Hepatocyte (in vitro differentiated cells): ENCODE measurements around the gene TARM1. TPM values are rescaled to one million over a fixed set of nuclear protein-coding genes. Genes with fewer than 3 reads are reported as not detected.

Source experiments
- DNase-seq: peaks from one replicate; pipeline ENCODE4 v3.0.0-alpha.2; 2016; ENCODE audit warnings: low spot score
- H2AFZ ChIP-seq: fragments of 200-600 bp; sonication (generic); 2 replicates; pipeline ENCODE4 v1.6.0; 2016; ENCODE audit warnings: antibody characterized with exemption, mild to moderate bottlenecking
- H3K27ac ChIP-seq: fragments of 200-600 bp; sonication (generic); 2 replicates; pipeline ENCODE4 v1.5.1; 2016; ENCODE audit warnings: mild to moderate bottlenecking
- H3K27me3 ChIP-seq: fragments of 200-600 bp; sonication (generic); 2 replicates; pipeline ENCODE4 v1.6.1; 2016
- H3K36me3 ChIP-seq: fragments of 200-600 bp; sonication (generic); replicated peaks from 2 replicates; pipeline ENCODE4 v1.5.1; 2016; ENCODE audit warnings: low read depth; ENCODE audit not compliant: insufficient read depth
- H3K4me1 ChIP-seq: fragments of 200-600 bp; sonication (generic); 2 replicates; pipeline ENCODE4 v1.5.1; 2016; ENCODE audit warnings: mild to moderate bottlenecking, moderate library complexity; ENCODE audit not compliant: insufficient read depth
- H3K4me2 ChIP-seq: fragments of 200-600 bp; sonication (generic); 2 replicates; pipeline ENCODE4 v1.6.0; 2016
- H3K4me3 ChIP-seq: fragments of 200-600 bp; sonication (generic); 2 replicates; pipeline ENCODE4 v1.5.1; 2016; ENCODE audit warnings: mild to moderate bottlenecking
- H3K79me2 ChIP-seq: fragments of 200-600 bp; sonication (generic); 2 replicates; pipeline ENCODE4 v1.6.0; 2017; ENCODE audit warnings: mild to moderate bottlenecking
- H3K9me2 ChIP-seq: fragments of 200-600 bp; sonication (generic); replicated peaks from 2 replicates; pipeline ENCODE4 v1.6.0; 2017; ENCODE audit warnings: mild to moderate bottlenecking; ENCODE audit not compliant: insufficient read depth
- H3K9me3 ChIP-seq: fragments of 200-600 bp; sonication (generic); 2 replicates; pipeline ENCODE4 v1.5.1; 2016; ENCODE audit warnings: low read depth, mild to moderate bottlenecking
- H4K20me1 ChIP-seq: fragments of 200-600 bp; sonication (generic); 2 replicates; pipeline ENCODE4 v1.6.0; 2016; ENCODE audit warnings: mild to moderate bottlenecking; ENCODE audit not compliant: insufficient read depth, poor library complexity, severe bottlenecking
- CTCF ChIP-seq: fragments of 200-600 bp; sonication (generic); IDR thresholded peaks from 2 replicates; pipeline ENCODE4 v1.5.1; 2016; ENCODE audit warnings: antibody characterized with exemption, mild to moderate bottlenecking; ENCODE audit not compliant: poor library complexity
- EZH2 ChIP-seq: fragments of 200-600 bp; sonication (generic); IDR thresholded peaks from 2 replicates; pipeline ENCODE4 v1.6.1; 2016; ENCODE audit warnings: antibody characterized with exemption, mild to moderate bottlenecking, borderline replicate concordance
- EZH2phosphoT487 ChIP-seq: fragments of 200-600 bp; sonication (generic); IDR thresholded peaks from one replicate; pipeline ENCODE4 v1.6.1; 2018; ENCODE audit warnings: antibody characterized with exemption, mild to moderate bottlenecking, low read depth, moderate library complexity; ENCODE audit not compliant: unreplicated experiment, severe bottlenecking
- WGBS: methylation state at CpG from one replicate; pipeline ENCODE4 v1.1.6; 2016; ENCODE audit warnings: low lambda C conversion rate; ENCODE audit errors: missing lambda C conversion rate; 5-methylcytosine and 5-hydroxymethylcytosine counted together
- polyA plus RNA-seq: library from polyadenylated mRNA; unstranded; fragments of >200 nt; fragmentation: Nextera tagmentation; extraction: Ambion mirVana; gene quantifications from 2 replicates; pipeline ENCODE4 v1.2.1, GENCODE V29; 2016
- total RNA-seq: library from RNA; depleted of rRNA; stranded (reverse); fragments of >200 nt; gene quantifications from 2 replicates; pipeline ENCODE4 v1.2.3, GENCODE V29; 2014

TARM1 gene
- total and polyA plus RNA-seq, 2 experiments from 2014 or later: not detected

- 51% methylated on average over 13 of the region's 13 CpGs for WGBS
- DNase-seq: no peak
- TF ChIP-seq EZH2phosphoT487: no peak
- no peak for TF ChIP-seq EZH2
- TF ChIP-seq CTCF: peak; percentile 42
- Histone ChIP-seq H3K27me3 (no peaks in the 10 kb centered on the region), H3K4me3 (no peak overlapping the region), H3K4me1 (no peaks in the 10 kb centered on the region), H3K27ac (no peak overlapping the region), H3K4me2 (no peak overlapping the region), H3K36me3 (no peaks in the 10 kb centered on the region), H2AFZ (no peak overlapping the region), H3K9me3 (no peaks in the 10 kb centered on the region), H3K79me2 (no peaks in the 10 kb centered on the region), H4K20me1 (no peaks in the 10 kb centered on the region), H3K9me2 (no peaks in the 10 kb centered on the region)
Observed at GRCh38 chr19:54030895-54031586, 50.1 kb downstream of the TARM1 start.

DNA sequence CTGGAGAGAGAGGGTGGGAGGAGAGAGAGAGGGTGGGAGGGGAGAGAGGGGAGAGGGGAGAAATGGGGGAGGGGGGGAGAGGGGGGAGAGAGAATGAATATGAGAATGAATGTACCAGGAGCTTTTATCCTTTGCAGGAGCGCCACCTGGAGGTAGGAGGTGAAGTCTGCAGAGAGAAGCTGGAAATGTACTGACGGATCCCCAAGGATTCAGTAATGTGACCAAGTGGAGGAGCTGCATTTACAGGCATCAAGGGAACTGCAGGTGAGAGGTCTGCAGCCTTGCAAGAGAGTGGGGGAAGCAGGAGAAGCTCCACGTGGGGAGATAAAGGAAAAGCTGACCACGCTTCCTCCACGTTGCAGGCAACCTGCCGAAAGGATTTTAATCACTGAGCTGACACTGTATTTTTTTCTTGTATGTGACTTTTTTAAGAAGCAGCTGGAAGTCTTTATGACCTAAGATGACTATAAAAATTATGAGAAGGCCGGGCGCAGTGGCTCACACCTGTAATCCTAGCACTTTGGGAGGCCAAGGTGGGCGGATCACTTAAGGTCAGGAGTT, 51.2 kb downstream of the TARM1 start:
- Histone ChIP-seq H3K27me3 (no peaks in the 10 kb centered on the region), H3K79me2 (no peaks in the 10 kb centered on the region), H2AFZ (no peak overlapping the region), H3K9me3 (no peaks in the 10 kb centered on the region), H3K9me2 (no peaks in the 10 kb centered on the region), H3K4me1 (no peaks in the 10 kb centered on the region), H3K4me3 (no peak overlapping the region), H3K36me3 (no peaks in the 10 kb centered on the region), H3K4me2 (no peak overlapping the region), H4K20me1 (no peaks in the 10 kb centered on the region), H3K27ac (no peak overlapping the region)
- TF ChIP-seq EZH2phosphoT487 (no peak), EZH2 (no peak), CTCF (peak; percentile 60)
- 40% methylated on average over 9 of the region's 9 CpGs for WGBS
- DNase-seq: peak; percentile 80

GRCh38 chr19:54029301-54029700, 51.9 kb downstream of the TARM1 start:
- Histone ChIP-seq H3K9me3 (no peaks in the 10 kb centered on the region), H3K36me3 (no peaks in the 10 kb centered on the region), H3K4me3 (no peak overlapping the region), H3K27me3 (no peaks in the 10 kb centered on the region), H3K4me1 (no peaks in the 10 kb centered on the region), H2AFZ (no peak overlapping the region), H3K79me2 (no peaks in the 10 kb centered on the region), H4K20me1 (no peaks in the 10 kb centered on the region), H3K27ac (no peak overlapping the region), H3K9me2 (no peaks in the 10 kb centered on the region), H3K4me2 (no peak overlapping the region)
- no peak for DNase-seq
- no peak for TF ChIP-seq EZH2
- WGBS: 85% methylated on average over 3 of the region's 3 CpGs

GRCh38 chr19:54026656-54027055, 54.5 kb downstream of the TARM1 start:
- no peaks in the 10 kb centered on the region for H3K9me3 ChIP-seq
- no peaks in the 10 kb centered on the region for H3K79me2 ChIP-seq
- H3K36me3 ChIP-seq: no peaks in the 10 kb centered on the region
- H3K4me1 ChIP-seq: no peaks in the 10 kb centered on the region
- TF ChIP-seq EZH2 (no peak), CTCF (no peak), EZH2phosphoT487 (no peak)
- no peak overlapping the region for H3K4me2 ChIP-seq
- H4K20me1 ChIP-seq: no peaks in the 10 kb centered on the region
- H3K9me2 ChIP-seq: no peaks in the 10 kb centered on the region
- no peak overlapping the region for H2AFZ ChIP-seq
- no peak overlapping the region for H3K27ac ChIP-seq
- 73% methylated on average over 7 of the region's 7 CpGs for WGBS
- no peak overlapping the region for H3K4me3 ChIP-seq
- H3K27me3 ChIP-seq: no peaks in the 10 kb centered on the region
- no peak for DNase-seq
